ENCODE data around the gene SLC30A2.

The SLC30A2 gene

DNA sequence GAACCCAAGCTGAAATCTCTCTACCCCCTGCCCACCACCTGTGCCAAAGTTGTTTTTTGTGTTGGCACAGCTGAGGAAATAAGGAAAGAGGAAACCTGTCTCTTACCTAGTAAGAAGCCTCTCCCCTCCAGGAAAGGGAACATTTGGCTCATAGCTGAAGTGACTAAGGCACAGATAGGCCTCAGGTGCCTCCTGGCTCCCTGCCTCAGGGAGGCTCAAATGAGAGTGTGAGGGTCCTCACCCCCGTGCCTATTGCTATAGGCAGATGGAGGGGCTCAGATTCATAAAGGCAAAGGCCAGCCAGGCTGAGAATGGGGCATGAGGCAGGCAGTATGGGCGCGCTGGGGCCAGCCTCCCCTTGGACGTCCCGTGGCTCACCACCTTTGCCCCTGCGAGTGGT, 7.4 kb downstream of the SLC30A2 start:
- no peak for DNase-seq

DNA sequence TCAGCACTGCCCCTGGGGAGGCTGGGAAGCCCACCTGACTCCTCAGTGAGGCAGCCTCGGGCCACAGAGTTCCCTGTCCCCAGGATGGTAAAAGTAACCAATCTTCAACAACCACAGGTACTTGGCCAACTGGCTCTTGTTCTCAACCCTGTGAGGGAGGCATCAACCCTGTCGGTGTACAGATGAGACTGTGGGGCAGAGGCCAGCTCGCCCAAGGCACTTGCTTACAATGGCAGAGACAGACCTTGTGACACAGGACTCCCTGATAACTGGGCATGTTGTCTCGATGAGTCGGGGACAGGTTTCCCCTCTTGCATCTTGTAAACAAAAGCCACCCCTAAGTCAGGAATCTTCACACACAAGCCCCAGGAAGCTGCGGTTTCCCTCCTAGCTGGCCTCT, 8.0 kb downstream of the SLC30A2 start:
- no peak for DNase-seq

DNA sequence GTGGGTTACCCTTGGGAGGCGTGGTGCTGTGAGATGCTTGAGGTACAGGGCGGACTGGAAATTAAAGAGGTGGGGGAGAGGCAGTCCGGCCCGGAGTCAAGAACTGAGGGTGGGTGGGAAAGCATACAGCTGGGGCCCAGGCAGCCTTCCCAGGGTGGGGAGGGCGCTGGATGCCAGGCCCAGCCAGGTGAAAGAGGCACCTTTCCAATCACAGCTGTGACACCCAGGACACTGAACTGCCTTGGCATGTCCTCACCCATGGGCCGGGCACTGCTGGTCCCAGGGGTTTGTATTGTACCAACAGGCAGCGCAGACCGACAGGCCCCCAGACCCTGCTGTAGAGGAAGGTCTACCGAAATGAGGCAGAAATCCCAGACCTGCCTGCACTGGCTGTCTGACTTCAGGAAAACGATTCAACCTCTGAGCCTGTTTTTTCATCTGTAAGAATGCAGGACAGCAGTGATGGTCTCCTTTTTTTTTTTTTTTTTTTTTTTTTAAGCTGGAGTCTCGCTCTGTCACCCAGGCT, 9.1 kb downstream of the SLC30A2 start:
- DNase-seq = no peak

DNA sequence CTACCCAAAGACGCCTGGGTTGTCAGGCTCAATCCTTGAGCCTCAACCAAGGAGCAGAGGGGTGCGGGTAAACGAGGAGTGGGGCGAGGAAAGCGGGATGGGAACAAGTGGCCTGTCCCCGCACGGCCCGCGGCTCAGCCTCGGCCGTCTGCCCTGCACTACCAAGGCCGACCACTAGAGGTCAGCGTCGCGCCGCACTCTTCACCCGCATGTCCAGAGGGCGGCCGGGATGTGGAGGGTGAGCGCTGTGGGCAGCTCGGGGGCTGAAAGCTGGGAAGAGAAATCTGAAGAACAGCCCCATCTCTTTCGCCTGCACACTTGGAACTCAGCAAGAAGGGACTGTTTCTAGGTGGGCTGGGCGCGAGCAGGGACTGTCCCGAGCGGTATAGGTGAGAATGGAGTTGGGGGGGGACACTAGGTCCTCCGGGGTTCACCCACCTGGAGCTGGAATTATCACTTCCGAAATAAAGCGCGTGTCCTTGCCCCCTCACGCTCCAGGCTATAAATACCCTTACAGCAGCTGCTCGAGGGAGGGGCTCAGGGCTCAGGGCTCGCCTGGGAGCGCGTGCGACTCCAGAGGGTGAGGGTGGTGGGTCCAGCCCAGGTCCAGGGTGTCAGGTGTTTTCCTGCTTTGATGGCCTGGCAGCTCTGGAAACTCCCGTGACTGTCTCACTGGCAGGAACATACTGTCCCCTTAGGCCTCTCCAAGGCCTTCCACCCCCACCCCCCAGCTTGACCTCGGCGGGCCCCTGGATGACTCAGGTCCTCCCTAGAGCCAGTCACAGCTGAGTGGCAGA, 9.8 kb downstream of the SLC30A2 start:
- DNase-seq = peak; percentile 27

DNA sequence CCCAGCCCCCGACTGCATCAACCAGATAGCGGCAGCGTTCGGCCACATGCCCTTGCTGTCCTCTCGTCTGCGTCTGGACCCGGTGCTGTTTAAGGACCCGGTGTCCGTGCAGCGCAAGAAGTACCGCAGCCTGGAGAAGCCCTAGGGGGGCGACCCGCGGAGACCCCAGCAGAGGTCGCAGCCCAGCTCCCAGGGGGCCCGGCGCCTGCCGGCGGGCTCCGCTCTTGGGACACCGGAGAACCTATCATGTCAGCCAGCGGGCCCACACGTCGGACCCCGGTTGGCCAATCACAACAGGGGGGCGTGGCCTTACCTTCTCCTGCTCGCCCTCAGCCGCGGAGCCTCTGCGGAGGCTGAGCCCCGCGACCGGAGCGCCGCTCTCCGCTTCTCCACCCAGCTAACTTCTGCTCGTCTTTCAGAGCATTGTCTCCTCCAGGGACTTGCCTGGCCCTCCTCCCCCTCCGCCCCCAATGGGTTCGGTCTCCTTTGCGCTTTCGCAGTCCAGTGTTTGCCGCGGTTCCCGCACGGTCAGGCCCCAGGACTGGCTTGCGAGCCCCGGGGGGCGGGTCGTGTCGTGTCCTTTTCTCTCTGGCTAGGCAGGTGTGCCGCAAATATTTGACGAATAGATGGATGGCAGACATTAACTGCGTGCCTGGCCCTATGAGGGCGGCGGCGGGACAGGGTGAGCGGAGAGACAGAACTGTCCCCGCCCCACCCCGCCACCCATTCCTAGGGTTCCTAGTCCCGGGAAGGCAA, 10.5 kb downstream of the SLC30A2 start:
- DNase-seq = peak; percentile 60

DNA sequence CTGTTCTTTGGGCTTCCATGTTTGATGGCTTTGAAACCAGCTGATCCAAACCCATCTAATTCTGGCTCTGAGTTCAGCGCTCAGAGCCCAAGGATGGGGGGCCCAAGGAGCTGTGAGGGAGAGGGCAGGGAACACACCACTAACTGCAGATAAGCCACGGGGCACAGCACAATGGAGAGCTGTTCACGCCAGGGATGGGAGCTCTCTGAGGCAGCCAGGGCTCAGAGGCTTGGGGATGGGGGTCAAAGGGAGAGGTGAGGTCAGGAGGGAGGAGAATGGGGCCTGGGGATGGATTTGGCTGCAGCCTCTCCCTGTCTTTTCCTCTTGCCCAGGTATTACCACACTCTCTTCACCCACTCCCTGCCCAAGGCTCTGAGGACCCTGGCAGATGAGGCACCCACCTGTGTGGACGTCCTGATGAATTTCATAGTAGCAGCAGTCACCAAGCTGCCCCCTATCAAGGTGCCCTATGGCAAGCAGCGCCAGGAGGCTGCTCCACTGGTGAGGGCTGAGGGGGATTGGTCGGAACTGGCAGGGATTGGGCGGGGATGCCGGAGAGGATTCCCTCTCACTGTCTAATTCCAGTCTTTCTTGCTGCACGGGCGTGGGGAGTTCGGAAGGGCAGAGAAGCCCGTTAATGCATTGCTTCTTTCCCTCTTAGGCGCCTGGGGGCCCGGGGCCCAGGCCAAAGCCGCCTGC, 11.3 kb downstream of the SLC30A2 start:
- DNase-seq = no peak

DNA sequence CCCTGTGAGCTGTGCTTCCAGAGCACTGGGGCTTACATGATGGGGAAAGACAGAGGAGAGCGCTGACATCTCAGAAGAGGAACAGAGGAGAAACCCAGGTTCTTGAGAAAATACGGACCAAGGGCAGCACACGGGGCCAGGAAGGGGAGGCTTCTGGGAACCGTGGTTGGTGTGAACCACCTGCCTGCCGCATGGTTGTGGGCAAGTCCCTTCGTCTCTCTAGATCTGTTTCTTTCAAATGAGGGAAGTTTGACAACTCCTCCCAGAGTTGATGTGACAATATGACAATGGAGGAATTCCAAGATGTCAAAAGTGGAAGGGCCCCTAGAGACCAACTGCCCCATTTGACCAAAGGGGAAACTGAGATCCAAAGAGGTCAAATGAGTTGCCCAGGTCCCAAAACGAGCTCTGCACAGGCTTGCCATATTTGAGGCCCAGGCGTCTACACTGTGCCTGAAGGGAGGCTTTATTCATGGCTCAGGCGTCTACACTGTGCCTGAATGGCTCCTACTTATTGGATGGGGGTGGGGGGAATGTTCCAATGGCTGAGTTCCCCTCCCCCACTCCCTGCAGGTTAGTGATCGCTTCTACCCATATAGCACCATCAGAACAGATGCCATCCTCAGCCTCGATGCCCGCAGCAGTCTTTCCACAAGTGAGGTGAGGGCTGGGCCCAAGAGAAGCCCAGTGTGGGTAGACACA, 13.1 kb downstream of the SLC30A2 start:
- DNase-seq = no peak

DNA sequence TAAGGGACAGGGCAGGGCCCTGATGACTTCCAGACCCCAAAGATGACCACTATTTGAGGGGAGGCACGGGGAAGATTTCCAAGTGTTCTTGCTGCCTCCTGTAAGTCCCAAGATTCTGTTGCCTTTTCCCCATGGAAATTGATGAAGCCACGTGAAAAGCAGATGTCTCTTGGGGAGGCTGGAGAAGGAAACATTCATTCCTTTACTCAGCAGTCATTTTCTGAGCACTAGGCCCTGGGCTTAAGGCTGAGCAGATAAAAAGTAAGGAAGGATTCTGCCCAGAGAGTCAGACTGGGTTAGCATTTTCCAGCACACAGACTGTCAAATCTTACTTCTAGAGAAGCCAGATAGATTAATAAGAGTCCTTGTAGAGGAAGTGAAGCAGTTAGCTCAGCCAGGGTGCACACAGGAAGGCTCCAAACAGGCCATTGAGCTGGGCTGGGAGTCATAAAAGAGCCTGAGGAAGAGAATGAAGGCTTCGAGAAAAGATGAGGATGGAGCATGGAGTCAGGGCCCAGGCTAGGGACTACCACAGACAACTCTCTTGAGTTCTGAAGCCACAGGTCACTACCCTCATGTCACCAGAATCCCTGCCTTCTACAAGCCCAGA, 14.2 kb downstream of the SLC30A2 start:
- DNase-seq = no peak

DNA sequence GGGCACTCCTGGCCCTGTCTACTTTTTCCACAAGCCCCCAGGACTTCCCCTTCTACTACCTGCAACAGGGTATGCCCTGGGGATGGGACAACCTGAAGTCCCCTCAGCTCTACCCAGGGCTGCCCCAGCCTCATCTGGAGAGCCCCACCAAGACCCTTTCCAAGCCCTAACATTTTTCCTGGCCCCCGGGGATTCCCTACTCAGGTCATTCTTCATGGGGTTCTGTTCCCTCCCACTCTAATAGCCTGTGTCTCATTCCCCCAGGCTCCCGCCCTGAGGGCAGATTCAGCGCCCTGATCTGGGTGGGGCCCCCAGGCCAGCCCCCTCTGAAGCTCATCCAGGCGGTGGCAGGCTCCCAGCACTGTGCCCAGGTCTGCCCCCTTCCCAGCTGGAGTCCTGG, 14.7 kb downstream of the SLC30A2 start:
- DNase-seq = no peak

DNA sequence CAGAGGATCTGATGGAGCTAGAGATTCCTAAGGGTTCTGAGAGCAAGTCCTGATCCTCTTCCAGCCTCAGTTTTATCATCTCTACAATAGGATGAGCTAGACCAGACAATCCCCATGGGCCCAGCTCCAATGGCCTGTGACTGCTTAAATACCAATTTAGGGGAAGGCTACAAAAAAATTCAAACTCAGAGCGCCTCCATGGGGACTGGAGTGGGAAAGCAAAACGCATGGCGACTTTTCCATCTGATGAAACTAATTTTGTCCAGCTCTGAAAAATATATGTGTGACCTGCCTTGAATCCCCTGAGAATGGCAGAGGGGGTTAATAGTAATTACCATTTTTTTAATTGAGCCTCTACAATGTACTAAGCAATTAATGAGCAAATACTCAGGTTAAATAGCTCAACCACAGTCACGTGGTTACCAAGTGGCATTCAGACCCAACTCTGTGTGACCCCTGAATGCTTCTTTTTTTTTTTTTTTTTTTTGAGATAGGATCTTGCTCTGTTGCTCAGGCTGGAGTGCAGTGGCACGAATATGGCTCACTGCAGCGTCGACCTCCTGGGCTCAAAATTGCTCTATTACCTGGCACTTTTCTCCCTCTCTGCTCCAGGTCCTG, 15.9 kb downstream of the SLC30A2 start:
- no peak for DNase-seq

DNA sequence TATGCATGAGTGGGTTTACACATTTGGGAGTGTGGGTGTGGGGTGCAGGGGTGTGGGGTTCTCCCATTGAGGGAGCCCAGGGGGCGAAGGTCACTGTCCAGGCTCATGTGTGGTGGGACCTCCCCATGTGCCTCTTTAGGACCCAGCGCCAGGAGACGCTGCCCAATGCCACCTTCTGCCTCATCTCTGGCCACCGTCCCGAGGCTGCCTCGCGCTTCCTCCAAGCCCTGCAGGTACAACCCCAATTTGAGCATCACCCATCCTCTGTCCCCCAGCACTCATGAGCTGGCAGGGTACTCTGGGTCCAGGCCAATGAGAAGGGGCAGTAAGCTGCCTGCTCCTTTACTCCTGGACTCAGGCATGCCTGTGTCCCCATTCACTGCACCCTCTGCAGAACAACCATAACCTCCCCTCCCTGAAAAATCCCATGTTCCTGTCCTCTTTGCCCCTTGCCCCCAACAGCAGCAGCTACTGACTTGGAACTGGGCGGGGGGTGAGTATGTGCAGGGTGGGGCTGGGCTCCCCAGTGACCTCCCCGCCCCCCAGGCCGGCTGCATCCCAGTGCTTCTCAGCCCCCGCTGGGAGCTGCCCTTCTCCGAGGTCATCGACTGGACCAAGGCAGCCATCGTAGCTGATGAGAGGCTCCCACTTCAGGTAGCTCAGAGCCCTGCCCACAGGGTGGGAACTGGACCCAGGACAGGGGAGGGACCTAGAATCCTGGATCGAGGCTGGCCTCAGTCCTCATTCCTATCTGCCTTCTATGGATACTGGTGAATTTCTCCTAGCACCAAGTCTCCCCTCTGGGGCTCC, 16.7 kb downstream of the SLC30A2 start:
- DNase-seq = no peak

DNA sequence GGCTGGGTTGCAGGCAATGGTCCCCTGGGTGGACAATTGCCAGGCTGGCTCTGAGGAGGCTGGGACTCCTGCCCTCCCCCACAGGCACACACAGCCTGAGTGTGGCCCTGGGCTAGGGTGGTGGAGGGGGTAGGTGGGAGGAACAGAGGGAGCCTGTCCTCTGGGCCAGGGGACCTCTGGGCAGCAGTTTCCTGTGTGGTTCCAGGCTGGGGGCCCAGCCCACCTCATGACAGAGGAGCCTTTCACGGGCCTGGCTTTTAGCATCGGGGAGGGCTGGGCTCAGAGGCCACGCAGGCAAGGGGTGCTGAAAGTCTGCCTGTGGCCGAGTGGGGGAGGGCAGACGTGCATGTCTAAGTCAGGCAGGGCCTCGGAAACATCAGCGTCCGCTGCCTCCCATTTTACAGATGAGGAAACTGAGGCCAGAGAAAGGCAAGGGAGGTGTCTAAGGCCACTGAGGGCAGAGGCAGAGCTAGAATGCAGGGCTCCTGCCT, 17.4 kb downstream of the SLC30A2 start:
- DNase-seq = no peak

DNA sequence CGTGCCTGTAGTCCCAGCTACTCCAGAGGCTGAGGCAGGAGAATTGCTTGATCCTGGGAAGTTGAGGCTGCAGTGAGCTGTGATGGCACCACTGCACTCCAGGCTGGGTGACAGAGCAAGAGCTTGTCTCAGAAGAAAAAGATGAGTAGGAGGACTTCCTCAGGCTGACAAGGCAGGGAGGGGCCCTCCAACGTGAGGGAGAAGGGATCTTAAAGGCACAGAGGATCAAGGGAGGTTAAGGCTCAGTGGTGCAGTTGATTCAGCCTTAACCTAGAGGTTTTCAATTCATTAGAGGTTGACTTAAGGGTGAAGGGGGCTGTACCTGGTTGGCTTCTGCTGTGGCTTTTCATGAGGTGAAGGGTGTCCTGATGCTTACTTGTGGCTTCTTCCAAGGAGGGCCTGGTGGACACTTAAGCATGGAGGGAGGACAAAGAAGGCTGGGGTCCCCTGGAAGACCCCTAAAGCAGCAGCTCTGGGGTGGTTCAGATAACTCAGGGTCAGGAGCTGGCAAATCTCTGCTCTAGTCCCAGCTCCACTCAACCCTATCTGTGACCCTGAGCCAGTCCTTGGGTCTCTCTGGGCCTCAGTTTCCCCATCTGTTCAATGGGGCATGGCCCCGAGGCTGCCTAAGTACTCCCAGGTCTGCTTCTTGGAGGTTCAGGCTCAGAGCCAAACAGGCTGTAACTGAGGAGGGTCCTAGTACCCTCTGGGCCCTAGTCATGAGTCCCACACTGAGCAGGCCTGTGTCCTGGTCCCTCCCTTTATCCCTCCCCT, 18.0 kb downstream of the SLC30A2 start:
- no peak for DNase-seq

DNA sequence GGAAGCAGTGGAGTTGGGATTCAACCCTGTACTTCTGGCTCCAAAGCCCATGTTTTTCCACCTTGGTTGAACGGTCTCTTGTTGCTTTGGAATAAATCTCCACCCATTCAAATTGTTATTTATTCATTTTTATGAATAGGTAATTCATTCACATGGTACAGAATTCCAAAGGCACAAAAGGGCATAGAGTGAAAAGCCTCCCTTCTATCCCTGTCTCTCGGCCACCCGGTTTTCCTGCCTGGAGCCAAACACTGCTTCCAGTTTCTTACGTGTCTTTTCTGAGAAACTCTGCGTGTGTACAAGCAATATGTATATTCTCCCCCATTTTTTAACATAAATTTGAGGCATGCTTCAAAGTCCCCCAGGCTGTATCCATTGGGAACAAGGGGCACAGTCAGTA, 20.4 kb downstream of the SLC30A2 start:
- no peak for DNase-seq

DNA sequence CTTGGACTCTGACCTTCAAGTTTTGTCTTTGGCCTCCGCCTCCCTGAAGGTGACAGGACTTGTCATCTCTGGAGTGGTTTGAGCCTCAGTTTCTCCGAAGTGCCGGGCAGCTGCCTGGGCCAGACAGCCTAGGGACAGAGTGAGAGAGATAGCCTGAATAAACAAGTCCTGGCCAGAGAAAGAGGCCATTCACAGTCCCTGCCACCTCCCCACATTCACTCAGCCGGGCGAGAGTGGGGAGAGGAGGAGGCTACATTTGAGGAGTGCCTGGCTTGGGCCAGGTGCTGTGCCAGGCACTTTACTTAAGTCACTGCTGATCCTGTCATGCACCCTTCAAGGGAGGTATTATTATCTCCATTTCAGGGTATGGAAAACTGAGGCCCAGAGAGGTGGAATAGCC, 20.9 kb downstream of the SLC30A2 start:
- DNase-seq = no peak

DNA sequence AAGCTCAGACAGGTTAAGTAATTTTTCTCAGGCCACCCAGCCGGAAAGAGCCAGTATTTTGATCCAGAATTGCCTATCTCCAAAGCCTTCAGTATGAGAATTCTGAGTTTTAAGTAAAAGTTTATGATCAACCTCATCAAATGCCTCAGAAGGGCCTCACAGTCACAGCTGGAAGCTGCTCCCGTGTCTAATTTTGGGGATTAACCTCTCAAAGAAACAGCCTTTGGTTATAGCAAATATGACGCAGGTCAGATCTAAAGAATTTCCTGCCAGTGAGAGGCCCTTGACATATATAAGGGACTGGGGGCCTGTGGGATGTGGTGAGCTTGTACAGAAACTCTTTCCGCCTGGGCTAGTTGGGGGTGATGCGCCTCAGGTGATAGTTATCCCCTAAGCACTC, 22.1 kb downstream of the SLC30A2 start:
- no peak for DNase-seq

DNA sequence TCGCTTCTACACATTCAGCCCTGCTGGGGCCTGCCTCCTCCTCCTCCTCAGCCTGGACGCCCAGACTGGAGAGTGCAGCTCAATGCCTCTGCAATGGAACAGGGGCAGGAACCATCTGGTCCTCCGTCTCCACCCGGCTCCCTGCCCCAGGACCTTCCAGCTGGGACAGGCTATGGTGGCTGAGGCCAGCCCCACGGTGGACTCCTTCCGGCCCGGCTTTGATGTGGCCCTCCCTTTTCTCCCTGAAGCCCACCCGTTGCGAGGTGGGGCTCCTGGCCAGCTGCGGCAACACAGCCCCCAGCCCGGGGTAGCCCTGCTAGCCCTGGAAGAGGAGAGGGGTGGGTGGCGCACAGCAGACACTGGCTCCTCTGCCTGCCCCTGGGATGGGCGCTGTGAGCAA, 22.9 kb downstream of the SLC30A2 start:
- DNase-seq = no peak

DNA sequence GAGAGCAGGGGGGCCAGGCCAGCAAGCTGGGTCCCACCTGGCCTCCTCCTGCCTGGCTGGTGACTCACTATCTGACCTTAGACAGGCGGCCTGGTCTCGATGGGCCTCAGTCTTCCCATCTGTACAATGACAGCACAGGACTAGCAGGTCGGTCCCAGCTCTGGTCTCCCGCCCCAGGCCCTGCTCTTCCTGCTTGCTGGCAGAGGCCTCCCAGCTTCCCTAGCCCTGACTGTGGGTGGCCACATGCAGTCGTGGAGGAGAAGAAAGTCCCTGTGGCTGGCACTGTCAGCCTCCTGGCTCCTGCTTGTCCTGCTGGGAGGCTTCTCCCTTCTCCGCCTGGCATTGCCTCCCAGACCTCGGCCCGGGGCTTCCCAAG, 23.5 kb downstream of the SLC30A2 start:
- no peak for DNase-seq

DNA sequence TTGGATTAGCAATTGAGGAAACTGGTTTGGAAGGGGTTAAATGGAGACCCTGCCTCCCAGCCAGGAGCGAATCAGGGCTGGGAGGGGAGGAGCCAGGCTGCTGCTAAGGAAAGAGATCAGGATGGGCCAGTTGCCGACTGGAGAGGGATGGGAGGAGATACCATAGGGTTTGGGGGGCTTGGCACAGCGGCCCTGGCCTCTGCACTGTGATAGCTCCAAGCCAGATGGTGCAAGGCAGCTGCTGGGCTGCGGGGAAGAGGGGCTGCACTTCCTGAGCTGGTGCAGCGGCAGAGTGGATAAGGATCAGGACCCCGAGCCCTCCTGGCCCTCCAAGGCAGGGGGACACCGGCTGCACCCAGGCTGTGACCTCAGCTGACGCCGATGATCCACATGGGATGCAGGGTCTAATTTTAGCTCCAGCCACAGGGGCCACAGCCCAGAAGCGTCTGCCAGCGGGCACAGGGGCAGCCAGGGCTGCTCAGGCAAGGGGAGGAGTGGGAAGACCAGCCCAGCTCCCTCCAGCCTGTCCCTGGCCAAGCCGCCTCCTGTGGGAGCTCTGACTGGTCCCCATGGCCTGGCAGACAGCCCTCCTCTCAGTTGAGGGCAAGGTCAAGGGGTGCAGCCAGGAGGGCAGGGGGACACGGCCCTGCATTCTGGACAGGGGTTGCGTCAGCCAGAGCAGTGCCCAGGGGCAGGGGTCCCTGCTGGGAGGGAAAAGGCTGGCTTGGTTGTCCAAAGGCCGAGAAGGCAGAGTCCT, 24.1 kb downstream of the SLC30A2 start, which contains the start of gene EXTL1:
TSS of gene EXTL1 (plus strand) at position 129 of the 757 bp plus-strand sequence. CDS start 872 bp downstream, outside the sequence.
- no peak for DNase-seq

Measured in cortex of kidney (tissue), 1 donor.